Mammary epithelial cell (primary cell): Measurements from ENCODE around the gene SPIRE1.

Source experiments
- CTCF ChIP-seq, 2 donors: IDR thresholded peaks in 1 of 2; conservative IDR thresholded peaks in 1 of 2; 2 replicates each; pipeline ENCODE4 v1.5.1; 2011 to 2012; ENCODE audit warnings: inconsistent platforms in 2 of 2, low read length in 2 of 2, mild to moderate bottlenecking in 2 of 2, control low read depth in 1 of 2, low read depth in 1 of 2; ENCODE audit not compliant: insufficient read depth in 1 of 2; ENCODE audit errors: extremely low read depth in 1 of 2
- EZH2 ChIP-seq: IDR thresholded peaks from 2 replicates; pipeline ENCODE4 v1.6.1; 2012; ENCODE audit warnings: low read length, inconsistent platforms, borderline replicate concordance

- TF ChIP-seq CTCF (conservative IDR thresholded peaks at IDR 0.05 in 1 of 2, IDR thresholded peaks at IDR 0.05 in 1 of 2; ENCODE audit: extremely low read depth in 1 of 2, insufficient read depth in 1 of 2, low read depth in 1 of 2, low read length in 2 of 2) (no peak), EZH2 (no peak)
These were observed 228.4 kb downstream of the SPIRE1 start for GRCh38 chr18:12429556-12429955.
